GM12878 (cell line): ENCODE measurements around the gene IRF2. TPM values are rescaled to one million over a fixed set of nuclear protein-coding genes. Genes with fewer than 3 reads are reported as not detected.

ENCODE experiments used
- ATAC-seq: fragments of 200-7000 bp; cut with Tn5 transposase; 3 replicates; pipeline ENCODE4 v1.9.1; 2020; ENCODE audit warnings: mild to moderate bottlenecking, moderate library complexity
- BruUV-seq: library from RNA; stranded (reverse); fragments of 400-500 nt; replicated peaks from 2 replicates; lab custom pipeline; 2021; lab: Mats Ljungman, UMichigan
- CTCF ChIA-PET: fragments of 300-600 bp; sonication (Branson Sonifier 250); formaldehyde crosslinking; extraction: SDS; loops from one replicate; lab custom pipeline; 2021; ENCODE audit warnings: inconsistent platforms; lab: Yijun Ruan, JAX
- POLR2A ChIA-PET: fragments of 350-600 bp; formaldehyde crosslinking; extraction: SDS; loops from one replicate; lab custom pipeline; 2021; ENCODE audit warnings: inconsistent platforms; lab: Charles Lee
- RAD21 ChIA-PET: fragments of 300-600 bp; sonication (Branson Sonifier 250); formaldehyde crosslinking; loops from one replicate; lab custom pipeline; 2023; ENCODE audit warnings: antibody characterized with exemption; ENCODE audit not compliant: unreplicated experiment; lab: Charles Lee
- SMC1A ChIA-PET: fragments of 300-600 bp; sonication (Branson Sonifier 250); formaldehyde crosslinking; loops from one replicate; lab custom pipeline; 2023; ENCODE audit not compliant: unreplicated experiment, uncharacterized antibody; lab: Charles Lee
- DNase-seq: peaks from one replicate; pipeline ENCODE4 v3.0.0-alpha.2; 2011; ENCODE audit warnings: low read depth, low spot score
- FAIRE-seq: peaks from 3 replicates; lab custom pipeline; 2011; peaks lifted over from hg19 to GRCh38; lab: Jason Lieb, UNC
- H2AFZ ChIP-seq: 2 replicates; pipeline ENCODE4 v1.6.0; 2011; ENCODE audit warnings: low read depth, low read length, control low read depth; ENCODE audit not compliant: control insufficient read depth
- H3K27ac ChIP-seq: 2 replicates; pipeline ENCODE4 v1.5.1; 2011; ENCODE audit warnings: control low read depth; ENCODE audit not compliant: control insufficient read depth, insufficient read depth
- H3K27me3 ChIP-seq, 2 experiments: replicated peaks in 1 of 2; 2 replicates each; pipeline versions ENCODE4 v1.6.0 to v1.6.1; 2011; ENCODE audit warnings: low read length in 1 of 2; ENCODE audit not compliant: control insufficient read depth in 2 of 2, insufficient read depth in 2 of 2
- H3K36me3 ChIP-seq, 2 experiments: 2 replicates each; pipeline ENCODE4 v1.5.1; 2011; ENCODE audit warnings: low read length in 1 of 2; ENCODE audit not compliant: control insufficient read depth in 2 of 2, insufficient read depth in 2 of 2
- H3K4me1 ChIP-seq: 2 replicates; pipeline ENCODE4 v1.6.1; 2011; ENCODE audit warnings: mild to moderate bottlenecking, low read length, moderate library complexity, mixed read lengths; ENCODE audit not compliant: control insufficient read depth, insufficient read depth
- H3K4me2 ChIP-seq: 2 replicates; pipeline ENCODE4 v1.6.0; 2011; ENCODE audit warnings: control low read depth; ENCODE audit not compliant: control insufficient read depth, insufficient read depth
- H3K4me3 ChIP-seq: fragments of 200-600 bp; sonication (generic); 2 replicates; pipeline ENCODE4 v1.5.1; 2016
- H3K79me2 ChIP-seq: 2 replicates; pipeline ENCODE4 v1.6.0; 2011; ENCODE audit warnings: low read length; ENCODE audit not compliant: control insufficient read depth, insufficient read depth
- H3K9ac ChIP-seq: 2 replicates; pipeline ENCODE4 v1.8.0; 2011; ENCODE audit warnings: low read length, control low read depth, mixed read lengths; ENCODE audit not compliant: control insufficient read depth, insufficient read depth
- H3K9me3 ChIP-seq: replicated peaks from 3 replicates; pipeline ENCODE4 v1.5.1; 2011; ENCODE audit warnings: mild to moderate bottlenecking, low read length; ENCODE audit not compliant: control insufficient read depth, insufficient read depth
- H4K20me1 ChIP-seq: 2 replicates; pipeline ENCODE4 v1.6.0; 2011; ENCODE audit not compliant: control insufficient read depth, insufficient read depth
- CBFB ChIP-seq: IDR thresholded peaks from 2 replicates; pipeline ENCODE4 v1.6.1; 2016; ENCODE audit warnings: antibody characterized with exemption, low read depth
- CEBPB ChIP-seq, 2 experiments: fragments of 150-350 bp in 1 of 2; IDR thresholded peaks; 2 replicates each; pipeline ENCODE4 v1.6.1; 2012 to 2014; ENCODE audit warnings: low read depth in 2 of 2, low read length in 2 of 2, borderline replicate concordance in 1 of 2, inconsistent platforms in 1 of 2
- JUND ChIP-seq: IDR thresholded peaks from 2 replicates; pipeline ENCODE4 v1.6.1; 2012; ENCODE audit warnings: low read depth, mild to moderate bottlenecking, low read length, improper control_type of control experiment, moderate library complexity
- KAT2A ChIP-seq: conservative IDR thresholded peaks from 2 replicates; pipeline ENCODE4 v1.6.1; 2011; ENCODE audit warnings: low read depth, low read length; ENCODE audit not compliant: control insufficient read depth
- NFIC ChIP-seq: IDR thresholded peaks from 2 replicates; pipeline ENCODE4 v1.6.1; 2012; ENCODE audit warnings: low read depth, mild to moderate bottlenecking, inconsistent platforms, low read length, moderate library complexity
- NR2F1 ChIP-seq: fragments of 450-650 bp; conservative IDR thresholded peaks from 2 replicates; pipeline ENCODE4 v1.6.1; 2017; ENCODE audit warnings: mild to moderate bottlenecking
- PAX5 ChIP-seq: IDR thresholded peaks from 2 replicates; pipeline ENCODE4 v1.6.1; 2011; ENCODE audit warnings: low read depth, low read length, borderline replicate concordance
- POLR2A ChIP-seq: IDR thresholded peaks from 2 replicates; pipeline ENCODE4 v1.6.1; 2011; ENCODE audit warnings: low read depth, mild to moderate bottlenecking, low read length
- RB1 ChIP-seq: fragments of 450-650 bp; formaldehyde crosslinking; IDR thresholded peaks from 2 replicates; pipeline ENCODE4 v1.6.1; 2017; ENCODE audit warnings: mild to moderate bottlenecking, borderline replicate concordance
- RUNX3 ChIP-seq: IDR thresholded peaks from 2 replicates; pipeline ENCODE4 v1.6.1; 2012; ENCODE audit warnings: low read length, inconsistent platforms
- SMC3 ChIP-seq: IDR thresholded peaks from 2 replicates; pipeline ENCODE4 v1.6.1; 2011; ENCODE audit warnings: low read length, improper control_type of control experiment, borderline replicate concordance
- SREBF2 ChIP-seq: IDR thresholded peaks from 2 replicates; pipeline ENCODE4 v1.6.1; 2012; ENCODE audit warnings: mild to moderate bottlenecking, low read length
- SUPT20H ChIP-seq: IDR thresholded peaks from 2 replicates; pipeline ENCODE4 v1.6.1; 2011; ENCODE audit warnings: low read depth, mild to moderate bottlenecking, low read length, moderate library complexity, borderline replicate concordance; ENCODE audit not compliant: control insufficient read depth
- SUZ12 ChIP-seq: fragments of 200-600 bp; sonication (generic); IDR thresholded peaks from one replicate; pipeline ENCODE4 v1.6.1; 2018; ENCODE audit warnings: antibody characterized with exemption, mild to moderate bottlenecking; ENCODE audit not compliant: unreplicated experiment
- WGBS: methylation state at CpG from one replicate; pipeline ENCODE4 v1.1.6; 2016; ENCODE audit warnings: low lambda C conversion rate; ENCODE audit not compliant: insufficient replicate concordance, insufficient coverage; ENCODE audit errors: missing lambda C conversion rate; 5-methylcytosine and 5-hydroxymethylcytosine counted together
- in situ Hi-C: fragments of 300-500 bp; cut with MboI; formaldehyde crosslinking; loops from 9 replicates; pipeline ENCODE4 v1.14.3; 2018; ENCODE audit warnings: mixed read lengths
- intact Hi-C: fragments of 100-400 bp; cut with micrococcal nuclease; formaldehyde crosslinking; loops from one replicate; pipeline ENCODE4 v1.14.2; 2022; ENCODE audit not compliant: unreplicated experiment
- polyA plus RNA-seq, 11 experiments: library from polyadenylated mRNA; depleted of rRNA in 4 of 11; unstranded in 6 of 11; stranded (reverse) in 5 of 11; fragments of >200 nt; fragmentation: Nextera tagmentation in 4 of 11; fragmentation: Illumina TruSeq in 1 of 11; extraction: Ambion mirVana in 4 of 11; extraction: Trizol in 1 of 11; gene quantifications; 1 replicate in 1 of 11; 2 replicates in 10 of 11; pipeline versions ENCODE4 v1.2.1 to v1.2.3, GENCODE V29; 2011 to 2016; ENCODE audit warnings: inconsistent platforms in 2 of 11, missing spikeins in 2 of 11, low read depth in 1 of 11
- total RNA-seq, 4 experiments: library from RNA; depleted of rRNA in 3 of 4; stranded (reverse); fragments of >200 nt in 3 of 4; fragmentation: Illumina TruSeq in 1 of 4; extraction: Trizol in 1 of 4; gene quantifications; 2 replicates each; pipeline versions ENCODE4 v1.2.1 to v1.2.3, GENCODE V29; 2013 to 2021
- TF ChIP-seq, protein P1 (sequence below): fragments of 450-650 bp; IDR thresholded peaks from 2 replicates; pipeline ENCODE4 v1.6.1; 2014; ENCODE audit warnings: mild to moderate bottlenecking
- TF ChIP-seq, protein P2 (sequence below): IDR thresholded peaks from 2 replicates; pipeline ENCODE4 v1.6.1; 2012; ENCODE audit warnings: low read depth, low read length, improper control_type of control experiment

Gene IRF2
- total and polyA plus RNA-seq, 10 of the 15 experiments (the other 5 are each of a cell fraction or from before 2014, with no cell fraction given), result 45.1 to 99.3 (median 58.9) TPM

DNA sequence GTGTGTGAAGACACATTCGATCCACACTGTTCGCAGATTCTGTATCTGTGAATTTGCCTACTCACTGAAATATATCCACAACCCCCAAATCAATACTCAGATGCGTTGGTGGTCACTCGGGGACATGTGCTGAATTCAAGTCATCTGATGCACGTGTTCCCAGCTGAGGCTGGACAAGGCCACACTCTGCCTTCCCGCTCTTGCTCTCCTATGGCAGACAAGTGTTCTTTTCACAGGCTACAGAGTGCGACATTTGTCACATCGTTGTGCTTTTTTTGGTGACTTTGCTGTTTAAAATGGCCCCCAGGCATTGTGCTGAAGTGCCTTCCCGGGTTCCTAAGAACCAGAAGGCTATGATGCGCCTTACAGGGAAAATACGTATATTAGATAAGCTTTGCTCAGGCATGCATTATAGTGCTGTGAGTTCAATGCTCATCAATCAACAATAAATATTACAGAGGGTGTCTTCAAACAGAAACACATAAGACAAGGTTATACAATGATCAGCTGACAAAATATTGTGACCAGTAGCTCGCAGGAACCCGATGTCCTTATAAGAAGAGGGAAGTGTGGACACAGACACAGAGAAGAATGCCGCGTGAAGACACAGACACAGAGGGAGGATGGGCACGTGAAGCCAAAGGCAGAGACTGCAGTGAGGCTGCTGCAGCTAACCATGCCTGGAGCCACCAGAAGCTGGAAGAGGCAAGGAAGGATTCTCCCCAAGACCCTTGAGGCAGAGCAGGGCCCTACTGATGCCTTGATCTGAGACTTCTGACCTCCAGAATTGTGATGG is 42.0 kb downstream of the IRF2 start (continued):
- TF ChIP-seq CEBPB (IDR thresholded peaks at IDR 0.05; ENCODE audit: borderline replicate concordance in 1 of 2, low read depth in 2 of 2, low read length in 2 of 2) (no peak), NFIC (no peak), NR2F1 (no peak)
- TF ChIP-seq, protein P1, sequence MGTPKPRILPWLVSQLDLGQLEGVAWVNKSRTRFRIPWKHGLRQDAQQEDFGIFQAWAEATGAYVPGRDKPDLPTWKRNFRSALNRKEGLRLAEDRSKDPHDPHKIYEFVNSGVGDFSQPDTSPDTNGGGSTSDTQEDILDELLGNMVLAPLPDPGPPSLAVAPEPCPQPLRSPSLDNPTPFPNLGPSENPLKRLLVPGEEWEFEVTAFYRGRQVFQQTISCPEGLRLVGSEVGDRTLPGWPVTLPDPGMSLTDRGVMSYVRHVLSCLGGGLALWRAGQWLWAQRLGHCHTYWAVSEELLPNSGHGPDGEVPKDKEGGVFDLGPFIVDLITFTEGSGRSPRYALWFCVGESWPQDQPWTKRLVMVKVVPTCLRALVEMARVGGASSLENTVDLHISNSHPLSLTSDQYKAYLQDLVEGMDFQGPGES, result no peak
- TF ChIP-seq, all 136 proteins: peak for 0

DNA sequence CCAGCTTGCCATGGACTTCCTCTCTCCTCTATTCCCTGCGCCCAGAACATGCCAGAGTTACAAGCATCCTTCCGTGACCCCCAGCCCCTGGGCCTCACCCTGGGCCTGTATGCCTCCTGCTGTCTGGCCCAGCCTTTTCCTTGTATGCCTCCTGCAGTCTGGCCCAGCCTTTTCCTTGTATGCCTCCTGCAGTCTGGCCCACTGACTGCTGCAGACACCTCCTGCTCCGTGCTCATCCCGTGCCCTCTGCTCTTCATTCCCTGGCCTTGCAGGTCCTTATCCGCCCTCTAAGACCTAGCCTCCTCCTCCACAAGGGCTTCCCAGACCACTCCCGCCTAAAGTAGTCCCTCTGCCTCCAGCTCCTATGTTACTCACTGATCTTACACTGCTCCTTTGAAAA is 44.2 kb downstream of the IRF2 start:
- no peak overlapping the region for H3K4me3 ChIP-seq
- ChIA-PET SMC1A (no interaction called here), RAD21 (no interaction called here), POLR2A (interaction anchor here (1.4 kb wide), 1 partner anchor 32 kb away, joined by 3 read pairs; no protein-coding TSS in a partner anchor), CTCF (interaction anchor here (1.1 kb wide), 1 partner anchor 9 kb away, joined by 4 read pairs; no protein-coding TSS in a partner anchor)
- intact Hi-C loops (no loop called here), in situ Hi-C loops (no loop called here)
- DNase-seq, result no peak
- no peaks in the 10 kb centered on the region for H3K27me3 ChIP-seq
- no peak for ATAC-seq
- H4K20me1 ChIP-seq, result peaks cover 2% of the 10 kb centered on the region; the same call in 1 of the 2 replicates
- H3K36me3 ChIP-seq, result peaks cover 12 to 36% of the 10 kb centered on the region in 2 experiments
- 99% methylated on average over 6 of the region's 6 CpGs for WGBS
- H3K4me1 ChIP-seq, result no peaks in the 10 kb centered on the region
- H3K9me3 ChIP-seq, result no peaks in the 10 kb centered on the region
- no peak overlapping the region for H2AFZ ChIP-seq
- BruUV-seq, result no TSS peak
- no peak for TF ChIP-seq SUPT20H
- no peak for TF ChIP-seq SMC3
- TF ChIP-seq CBFB, result no peak
- no peak for TF ChIP-seq POLR2A
- no peak for TF ChIP-seq JUND
- no peak for TF ChIP-seq KAT2A
- TF ChIP-seq PAX5, result no peak
- TF ChIP-seq, protein P2, sequence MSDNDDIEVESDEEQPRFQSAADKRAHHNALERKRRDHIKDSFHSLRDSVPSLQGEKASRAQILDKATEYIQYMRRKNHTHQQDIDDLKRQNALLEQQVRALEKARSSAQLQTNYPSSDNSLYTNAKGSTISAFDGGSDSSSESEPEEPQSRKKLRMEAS, result no peak
- no peak for TF ChIP-seq RB1
- TF ChIP-seq RUNX3, result no peak
- no peak for TF ChIP-seq SREBF2
- no peak for TF ChIP-seq NR2F1
- no peak for TF ChIP-seq SUZ12
- no peak overlapping the region for H3K9ac ChIP-seq
- H3K27ac ChIP-seq, result no peak overlapping the region
- no peak for FAIRE-seq
- peaks cover 46% of the 10 kb centered on the region for H3K79me2 ChIP-seq
- no peak overlapping the region for H3K4me2 ChIP-seq
